HG02852 (cell line): ENCODE data around the gene FARS2.
A peak's percentile ranks its signal among the peaks of the same experiment; 100 is the strongest.

Experiments
- ATAC-seq: cut with Tn5 transposase; IDR thresholded peaks from one replicate; pipeline ENCODE4 v1.9.1; 2021; ENCODE audit warnings: mild to moderate bottlenecking, moderate library complexity; ENCODE audit not compliant: unreplicated experiment

FARS2 gene

DNA sequence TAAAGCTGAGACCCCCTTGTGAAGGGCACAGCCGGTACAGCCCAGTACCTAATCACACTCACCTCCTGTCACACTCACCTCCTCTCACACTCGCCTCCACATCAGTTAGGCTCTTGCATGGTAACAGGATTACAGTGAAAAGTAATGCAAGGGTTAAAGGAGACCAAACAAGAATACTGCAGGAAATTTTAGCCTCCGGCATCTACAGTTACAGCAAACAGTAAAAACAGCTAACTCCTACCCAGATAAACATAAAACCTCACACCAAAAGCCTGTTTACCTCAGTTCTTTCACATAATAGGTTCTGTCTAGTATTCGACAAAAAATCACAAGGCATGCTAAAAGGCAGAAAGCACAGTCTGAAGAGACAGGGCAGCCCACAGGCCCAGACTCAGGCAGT, 55.6 kb downstream of the FARS2 start:
- ATAC-seq, result no peak

DNA sequence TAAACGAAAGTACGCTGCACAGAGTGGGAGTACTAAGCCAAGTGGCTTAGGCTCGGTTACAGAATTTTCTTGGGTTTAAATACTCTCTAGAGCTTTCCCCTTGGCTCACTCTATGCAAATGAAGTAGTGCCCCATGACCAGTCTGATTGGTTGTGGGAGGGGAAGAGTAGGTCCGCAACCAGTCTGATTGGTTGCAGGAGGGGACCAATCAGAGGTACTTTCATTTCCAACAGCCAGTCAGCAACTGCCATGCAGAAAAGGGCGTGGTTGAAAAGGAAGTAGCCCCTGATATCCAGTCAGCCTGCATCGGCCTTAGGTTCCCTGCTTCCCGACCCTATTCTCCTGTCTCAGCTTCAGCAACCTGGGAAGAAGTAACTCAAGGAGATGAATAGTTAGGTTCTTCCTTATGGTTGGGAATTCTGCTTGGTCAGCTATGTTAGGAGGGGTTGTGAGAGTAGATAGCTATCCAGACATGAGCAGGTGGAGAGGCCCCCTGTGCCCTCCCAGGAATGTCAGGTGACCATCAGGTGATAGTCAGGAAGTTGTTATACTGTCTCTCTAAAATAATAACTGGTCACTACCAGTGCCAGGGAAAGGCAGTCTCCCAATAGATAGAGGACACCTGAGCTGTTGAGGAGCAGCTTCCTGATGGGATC, 57.4 kb downstream of the FARS2 start:
- ATAC-seq, result no peak

- no peak for ATAC-seq
Observed at GRCh38 chr6:5323979-5324378, 62.7 kb downstream of the FARS2 start.

- no peak for ATAC-seq
Observed at GRCh38 chr6:5325173-5325572, 63.9 kb downstream of the FARS2 start.

- ATAC-seq, result no peak
Observed at GRCh38 chr6:5326022-5326641, 64.8 kb downstream of the FARS2 start.

DNA sequence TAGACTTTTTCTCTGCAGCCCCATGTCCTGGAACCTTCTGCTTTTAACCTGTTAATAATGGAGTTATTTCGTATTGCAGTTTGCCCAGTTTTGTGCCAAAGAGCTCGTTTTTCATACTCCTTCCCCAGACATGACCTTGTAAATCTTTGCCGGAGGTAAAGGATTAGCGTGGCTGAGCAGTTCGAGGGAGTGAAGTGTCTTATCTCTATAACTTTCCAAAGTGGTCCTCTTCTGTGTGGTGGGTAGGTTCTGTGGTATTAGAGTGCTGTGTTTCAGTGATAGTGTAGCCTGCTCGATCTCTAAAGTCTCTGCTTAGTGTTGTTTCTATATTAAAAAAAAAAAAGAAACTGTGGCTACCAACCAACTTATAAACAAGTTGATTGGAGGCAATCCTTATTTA, 67.5 kb downstream of the FARS2 start:
- no peak for ATAC-seq

- ATAC-seq, result no peak
Observed at GRCh38 chr6:5331845-5332442, 70.6 kb downstream of the FARS2 start.

DNA sequence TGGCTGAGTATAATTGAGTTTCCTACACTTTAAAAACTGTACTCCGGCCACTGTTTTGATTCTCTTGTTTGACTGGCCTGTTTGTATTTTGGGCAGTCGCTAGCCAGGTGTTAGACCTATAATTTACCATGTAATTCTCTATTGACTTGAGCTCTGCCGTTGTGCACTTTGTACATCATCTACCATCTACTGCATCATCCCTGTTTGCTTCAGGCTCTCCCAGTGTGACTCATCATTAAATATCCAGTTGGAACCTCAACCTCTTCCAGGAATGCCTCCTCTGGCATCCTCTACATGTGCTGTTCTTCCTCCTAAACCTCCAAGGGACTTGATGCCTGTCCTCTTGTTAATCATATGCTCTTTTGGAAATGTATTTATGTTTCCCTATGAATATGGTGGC, 72.3 kb downstream of the FARS2 start:
- no peak for ATAC-seq

- no peak for ATAC-seq
Observed at GRCh38 chr6:5334341-5334740, 73.0 kb downstream of the FARS2 start.

DNA sequence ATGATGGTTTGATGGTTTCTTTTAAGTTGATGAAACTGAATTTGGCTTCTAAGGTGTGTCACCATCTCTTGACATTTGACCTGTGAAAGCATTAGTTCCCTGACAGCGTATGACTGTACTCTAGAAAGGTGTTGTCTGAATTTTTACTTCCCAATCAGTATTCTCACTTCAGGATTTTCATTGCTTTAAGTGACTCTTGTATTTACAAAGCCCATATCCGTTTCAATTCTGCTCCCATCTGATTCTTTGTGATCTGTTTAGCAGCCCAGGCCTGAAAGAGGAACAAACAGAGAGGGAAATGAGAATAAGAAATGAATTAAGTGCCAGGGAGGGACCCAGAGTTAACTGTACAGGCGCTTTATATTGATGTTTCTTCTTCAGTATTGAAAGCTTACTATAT, 73.7 kb downstream of the FARS2 start:
- no peak for ATAC-seq

DNA sequence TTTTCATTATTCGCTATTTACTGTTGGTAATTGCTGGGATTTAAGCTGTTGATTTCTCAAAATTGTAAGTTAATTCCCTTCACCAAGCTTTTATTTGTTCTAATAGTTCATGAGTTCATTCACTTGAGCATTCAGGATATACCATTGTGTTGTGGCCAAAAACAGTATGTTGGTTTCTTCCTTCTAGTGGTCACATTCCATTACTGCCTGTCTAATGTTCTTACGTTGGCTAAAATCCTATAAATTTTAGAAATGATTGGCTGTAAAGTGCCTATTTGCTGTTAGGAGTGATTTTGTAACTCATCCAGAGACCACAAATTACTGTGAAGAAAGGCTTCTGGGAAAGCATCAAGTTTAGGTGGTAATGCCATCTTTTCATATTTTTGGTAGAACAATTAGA, 76.3 kb downstream of the FARS2 start:
- ATAC-seq, result no peak

DNA sequence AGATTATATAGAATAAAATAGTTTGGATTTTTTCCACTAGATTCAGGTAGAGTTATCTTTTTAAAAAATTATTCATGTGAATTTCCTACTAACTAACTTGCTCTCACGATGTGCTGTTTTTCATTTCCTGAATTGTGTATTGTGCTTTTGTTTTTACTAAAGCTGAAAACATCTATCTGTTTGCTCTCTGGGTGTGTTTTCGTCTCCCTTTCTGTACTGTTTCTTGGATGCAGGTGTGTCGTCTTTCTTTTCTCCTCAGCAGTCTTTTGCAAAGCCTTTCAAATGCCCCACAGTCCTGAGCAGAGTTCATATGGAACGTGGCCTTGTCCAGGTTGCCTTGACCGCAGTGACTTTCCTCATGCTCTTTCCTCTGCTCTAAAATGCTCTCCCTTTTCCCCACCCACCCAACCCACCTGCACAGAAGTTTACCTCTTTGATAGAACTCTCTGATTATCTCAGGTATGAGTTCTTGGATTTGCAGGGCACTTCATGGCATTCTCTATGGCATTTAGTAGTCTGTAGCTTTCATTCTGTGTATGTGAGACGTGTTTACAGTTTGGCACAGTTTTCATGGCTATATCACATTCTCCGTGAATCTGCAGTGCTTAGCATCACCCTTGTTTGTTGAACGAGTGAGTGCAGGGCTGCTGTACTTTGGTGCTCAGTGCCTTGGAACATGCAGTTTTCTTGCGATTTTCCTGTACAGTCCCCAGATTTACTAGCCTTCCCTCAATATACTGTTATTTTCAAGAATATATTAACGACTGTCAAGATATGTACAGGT, 77.1 kb downstream of the FARS2 start:
- peak; percentile 69 for ATAC-seq

- no peak for ATAC-seq
Observed at GRCh38 chr6:5339786-5340185, 78.5 kb downstream of the FARS2 start.

GRCh38 chr6:5341845-5342244, 80.5 kb downstream of the FARS2 start:
- no peak for ATAC-seq

GRCh38 chr6:5343998-5344397, 82.7 kb downstream of the FARS2 start:
- ATAC-seq, result no peak

GRCh38 chr6:5345324-5345723, 84.0 kb downstream of the FARS2 start:
- ATAC-seq, result no peak

- ATAC-seq, result no peak
Observed at GRCh38 chr6:5351552-5352210, 90.4 kb downstream of the FARS2 start.

- ATAC-seq, result no peak
Observed at GRCh38 chr6:5353971-5354370, 92.7 kb downstream of the FARS2 start.

DNA sequence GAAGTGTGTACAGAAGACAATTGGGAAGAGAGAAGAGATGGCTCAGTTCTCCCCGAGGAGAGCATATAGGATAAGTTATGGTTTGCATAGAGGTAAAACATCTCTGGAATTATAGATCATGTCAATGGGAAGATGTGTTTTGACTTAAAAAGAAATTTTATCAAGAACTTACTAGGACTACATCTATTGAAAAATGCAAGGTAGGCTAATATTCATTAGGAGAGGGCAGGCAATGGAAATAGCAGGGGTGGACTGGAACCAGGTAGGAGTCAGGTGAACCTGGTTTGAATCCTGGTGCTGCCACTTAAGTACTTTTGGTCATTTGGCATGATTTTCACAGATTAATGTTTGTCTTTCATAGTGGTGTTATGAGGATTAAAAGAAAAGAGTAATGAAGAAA, 96.2 kb downstream of the FARS2 start:
- ATAC-seq, result no peak

GRCh38 chr6:5359417-5359816, 98.1 kb downstream of the FARS2 start:
- no peak for ATAC-seq

DNA sequence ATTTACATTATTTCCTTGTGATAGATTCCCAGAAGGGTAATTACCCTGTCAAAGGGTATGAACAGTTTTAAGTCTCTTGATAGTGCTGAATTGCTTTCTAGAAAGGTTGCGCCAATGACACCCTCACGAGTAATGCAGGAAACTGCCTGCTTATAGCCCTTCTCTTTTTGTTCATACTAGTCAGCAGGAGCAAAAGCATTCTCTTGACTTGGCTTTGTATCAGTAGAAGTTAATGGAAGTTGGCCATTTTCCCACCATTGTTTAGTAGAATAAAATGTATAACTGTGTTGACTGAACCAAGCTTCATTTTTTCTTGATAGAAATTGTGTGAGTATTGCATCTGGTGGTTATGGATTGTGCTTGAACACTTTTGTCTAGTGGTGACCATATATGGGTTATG, 100.1 kb downstream of the FARS2 start:
- ATAC-seq, result no peak
